ENCODE results near the gene BNIP5.

- TF ChIP-seq, protein P1, sequence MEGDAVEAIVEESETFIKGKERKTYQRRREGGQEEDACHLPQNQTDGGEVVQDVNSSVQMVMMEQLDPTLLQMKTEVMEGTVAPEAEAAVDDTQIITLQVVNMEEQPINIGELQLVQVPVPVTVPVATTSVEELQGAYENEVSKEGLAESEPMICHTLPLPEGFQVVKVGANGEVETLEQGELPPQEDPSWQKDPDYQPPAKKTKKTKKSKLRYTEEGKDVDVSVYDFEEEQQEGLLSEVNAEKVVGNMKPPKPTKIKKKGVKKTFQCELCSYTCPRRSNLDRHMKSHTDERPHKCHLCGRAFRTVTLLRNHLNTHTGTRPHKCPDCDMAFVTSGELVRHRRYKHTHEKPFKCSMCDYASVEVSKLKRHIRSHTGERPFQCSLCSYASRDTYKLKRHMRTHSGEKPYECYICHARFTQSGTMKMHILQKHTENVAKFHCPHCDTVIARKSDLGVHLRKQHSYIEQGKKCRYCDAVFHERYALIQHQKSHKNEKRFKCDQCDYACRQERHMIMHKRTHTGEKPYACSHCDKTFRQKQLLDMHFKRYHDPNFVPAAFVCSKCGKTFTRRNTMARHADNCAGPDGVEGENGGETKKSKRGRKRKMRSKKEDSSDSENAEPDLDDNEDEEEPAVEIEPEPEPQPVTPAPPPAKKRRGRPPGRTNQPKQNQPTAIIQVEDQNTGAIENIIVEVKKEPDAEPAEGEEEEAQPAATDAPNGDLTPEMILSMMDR (conservative IDR thresholded peaks at IDR 0.05; ENCODE audit: low read length), result no peak
- no peak for TF ChIP-seq EZH2phosphoT487 (IDR thresholded peaks at IDR 0.05; ENCODE audit: borderline replicate concordance)
Observed at GRCh38 chr6:36318690-36319435, 17.8 kb downstream of the BNIP5 start.
